HG02571 (cell line): Measurements from ENCODE around the gene ADGRG2.

Experiments
- ATAC-seq: cut with Tn5 transposase; IDR thresholded peaks from one replicate; pipeline ENCODE4 v1.9.1; 2021; ENCODE audit warnings: mild to moderate bottlenecking, moderate library complexity; ENCODE audit not compliant: unreplicated experiment

Gene ADGRG2

GRCh38 chrX:18964026-18964425, 158.2 kb downstream of the ADGRG2 start:
- no peak for ATAC-seq

- no peak for ATAC-seq
Observed at GRCh38 chrX:18962329-18962728, 159.9 kb downstream of the ADGRG2 start.

DNA sequence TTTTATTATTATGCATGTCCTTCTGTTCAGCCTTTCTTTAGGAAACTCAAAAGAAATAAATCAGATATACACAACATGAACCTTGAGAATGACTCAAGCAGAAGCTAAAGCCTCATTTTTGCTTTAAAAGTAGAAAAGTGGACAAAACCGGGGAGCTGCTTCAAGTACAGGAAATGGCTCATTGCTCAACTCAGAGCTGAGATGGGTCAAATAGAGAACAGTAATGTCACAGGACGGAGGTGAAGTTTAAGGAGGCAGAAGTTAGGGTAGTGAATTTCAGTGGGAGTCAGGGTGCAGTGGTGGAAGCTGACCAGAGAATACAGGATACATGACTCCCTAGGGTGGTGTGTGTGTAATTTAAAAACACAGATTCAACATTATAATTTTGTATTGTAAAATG, 160.6 kb downstream of the ADGRG2 start:
- no peak for ATAC-seq

- ATAC-seq, result no peak
Observed at GRCh38 chrX:18956303-18957032, 165.8 kb downstream of the ADGRG2 start.

DNA sequence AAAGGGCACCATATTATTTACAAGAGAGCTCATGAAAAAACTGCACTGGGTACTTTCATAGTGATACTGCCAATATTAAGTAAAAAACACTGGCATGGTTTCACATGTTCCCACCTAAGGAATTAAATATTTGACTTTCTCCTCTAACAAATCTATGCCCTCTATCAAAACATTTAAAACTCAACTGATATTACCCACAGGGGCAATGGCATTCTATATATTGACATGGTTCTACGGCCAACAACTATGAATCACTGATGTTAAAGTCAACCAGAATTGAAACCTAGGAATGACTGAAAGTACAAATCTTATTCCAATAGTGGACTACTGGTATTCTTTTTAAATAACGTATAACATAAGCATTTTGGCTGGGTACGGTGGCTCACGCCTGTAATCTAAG, 166.6 kb downstream of the ADGRG2 start:
- ATAC-seq, result no peak

DNA sequence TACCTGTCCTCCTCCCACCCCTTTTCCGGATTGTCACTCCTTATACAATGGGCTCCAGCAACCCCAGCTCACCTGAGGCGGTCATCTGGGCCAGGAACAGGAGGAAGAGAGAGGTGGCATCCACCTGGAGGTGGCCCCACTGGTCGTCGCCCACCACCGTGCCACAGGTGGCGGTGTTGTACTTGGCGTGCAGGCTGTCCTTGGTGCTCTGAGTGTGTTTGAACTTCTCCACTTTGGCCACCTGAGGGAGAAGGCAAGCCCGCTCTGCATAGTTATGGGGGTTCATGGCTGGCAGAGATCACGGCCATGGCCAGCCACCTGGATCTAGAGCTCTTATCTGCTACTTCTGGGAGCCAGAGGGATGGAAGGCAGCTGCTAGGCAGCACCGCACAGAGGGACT, 171.2 kb downstream of the ADGRG2 start:
- ATAC-seq, result no peak

DNA sequence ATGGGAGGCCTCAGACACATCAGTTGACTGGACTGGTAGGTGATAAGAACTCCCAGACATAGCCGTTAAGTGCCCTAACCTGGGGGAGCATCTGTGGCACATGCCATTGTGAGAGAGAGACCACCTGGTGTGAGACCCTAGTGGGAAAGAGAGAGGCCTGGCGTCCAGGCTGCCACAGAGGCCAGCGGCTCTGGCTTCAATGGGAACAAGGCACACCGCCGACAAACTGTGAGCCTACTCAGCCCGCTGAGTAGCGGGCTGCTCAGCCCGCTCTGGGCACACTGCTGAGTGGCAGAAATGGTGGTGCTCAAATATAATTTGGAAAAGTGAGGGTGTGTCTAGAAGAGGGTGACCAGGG, 172.3 kb downstream of the ADGRG2 start:
- ATAC-seq, result no peak

DNA sequence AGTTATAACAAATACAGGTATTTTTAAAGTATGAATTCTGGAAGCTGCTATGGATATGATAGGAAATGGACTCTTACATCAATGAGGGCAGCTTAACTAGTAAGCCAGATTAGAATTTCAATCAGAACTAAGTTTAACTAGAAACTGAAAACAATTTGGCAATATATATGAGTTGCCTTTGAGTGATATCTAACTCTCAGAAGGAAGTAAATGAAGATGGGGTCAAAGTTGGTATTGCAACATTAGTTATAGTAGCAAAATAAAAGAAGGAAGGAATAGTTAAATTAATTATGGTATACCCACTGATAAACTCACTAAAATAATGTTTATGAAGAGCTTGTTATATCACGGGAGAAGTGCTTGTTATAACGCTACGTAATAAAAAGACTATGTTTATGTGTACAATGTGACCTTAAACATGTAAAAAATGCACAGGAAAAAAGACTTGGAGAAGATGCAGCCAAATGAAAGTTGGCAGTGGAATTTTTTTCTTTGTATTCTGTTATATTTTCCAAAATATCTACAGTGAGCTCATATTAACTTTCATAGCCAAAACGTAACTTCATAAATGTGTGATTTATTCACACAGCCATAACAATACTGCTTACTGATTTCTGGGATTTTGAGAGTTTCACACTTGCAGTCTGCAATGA, 172.9 kb downstream of the ADGRG2 start:
- ATAC-seq, result no peak

- ATAC-seq, result no peak
Observed at GRCh38 chrX:18946611-18947010, 175.7 kb downstream of the ADGRG2 start.

- no peak for ATAC-seq
Observed at GRCh38 chrX:18946157-18946556, 176.1 kb downstream of the ADGRG2 start.

GRCh38 chrX:18945483-18945882, 176.8 kb downstream of the ADGRG2 start:
- no peak for ATAC-seq

GRCh38 chrX:18944482-18944881, 177.8 kb downstream of the ADGRG2 start:
- no peak for ATAC-seq

GRCh38 chrX:18941896-18942295, 180.4 kb downstream of the ADGRG2 start:
- no peak for ATAC-seq
